Measurements from ENCODE around the gene PXMP4. TPM values are rescaled to one million over a fixed set of nuclear protein-coding genes. Genes with fewer than 3 reads are reported as not detected.

PXMP4 gene
- total RNA-seq, 1 donor: 7.6 TPM

- no peak for DNase-seq (ENCODE audit: low read depth)
- no peak for TF ChIP-seq CTCF (IDR thresholded peaks at IDR 0.05; ENCODE audit: insufficient read depth, low read length)
Measured at GRCh38 chr20:33685328-33686099, 34.6 kb downstream of the PXMP4 start.

GRCh38 chr20:33684533-33685327 lies 35.4 kb downstream of the PXMP4 start:
- no peak for TF ChIP-seq CTCF (IDR thresholded peaks at IDR 0.05; ENCODE audit: insufficient read depth, low read length)
- DNase-seq (ENCODE audit: low read depth): no peak
- H3K4me3 ChIP-seq (ENCODE audit: low read depth, low read length): no peak overlapping the region

More at GRCh38 chr20:33685328-33686099, 34.6 kb downstream of the PXMP4 start:
- peak overlapping the region; percentile 49 for H3K4me3 ChIP-seq (ENCODE audit: low read depth, low read length)

- no peak for TF ChIP-seq CTCF (IDR thresholded peaks at IDR 0.05; ENCODE audit: insufficient read depth, low read length)
Measured at GRCh38 chr20:33681728-33682353, 38.3 kb downstream of the PXMP4 start.

GRCh38 chr20:33681288-33681687 lies 38.8 kb downstream of the PXMP4 start:
- no peak for DNase-seq (ENCODE audit: low read depth)
- H3K4me3 ChIP-seq (ENCODE audit: low read depth, low read length): no peak overlapping the region
- no peak for TF ChIP-seq CTCF (IDR thresholded peaks at IDR 0.05; ENCODE audit: insufficient read depth, low read length)

More at GRCh38 chr20:33681728-33682353, 38.3 kb downstream of the PXMP4 start:
- DNase-seq (ENCODE audit: low read depth): no peak
- H3K4me3 ChIP-seq (ENCODE audit: low read depth, low read length): no peak overlapping the region

- no peak for TF ChIP-seq CTCF (IDR thresholded peaks at IDR 0.05; ENCODE audit: insufficient read depth, low read length)
- H3K4me3 ChIP-seq (ENCODE audit: low read depth, low read length): no peak overlapping the region
- DNase-seq (ENCODE audit: low read depth): peak; percentile 78
Measured at GRCh38 chr20:33680686-33681085, 39.4 kb downstream of the PXMP4 start.

- no peak overlapping the region for H3K4me3 ChIP-seq (ENCODE audit: low read depth, low read length)
- no peak for DNase-seq (ENCODE audit: low read depth)
- no peak for TF ChIP-seq CTCF (IDR thresholded peaks at IDR 0.05; ENCODE audit: insufficient read depth, low read length)
Measured at GRCh38 chr20:33679758-33680485, 40.2 kb downstream of the PXMP4 start.
